ENCODE measurements around the gene EDN1.
"Not testable (repeated sequence)": the region's sequence is repeated elsewhere in the genome, so short reads cannot be mapped to it uniquely, and the experiment has no call there.

Gene EDN1

GRCh38 chr6:12294851-12295536, 4.8 kb downstream of the EDN1 start:
- DNase-seq (ENCODE audit: low spot score) = no peak

- no peak for DNase-seq (ENCODE audit: low spot score)
Observed at GRCh38 chr6:12295558-12296254, 5.5 kb downstream of the EDN1 start.

DNA sequence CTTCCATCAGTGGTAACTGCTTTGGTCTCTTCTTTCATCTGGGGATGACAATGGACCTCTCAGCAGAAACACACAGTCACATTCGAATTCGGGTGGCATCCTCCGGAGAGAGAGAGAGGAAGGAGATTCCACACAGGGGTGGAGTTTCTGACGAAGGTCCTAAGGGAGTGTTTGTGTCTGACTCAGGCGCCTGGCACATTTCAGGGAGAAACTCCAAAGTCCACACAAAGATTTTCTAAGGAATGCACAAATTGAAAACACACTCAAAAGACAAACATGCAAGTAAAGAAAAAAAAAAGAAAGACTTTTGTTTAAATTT, 6.1 kb downstream of the EDN1 start:
- DNase-seq (ENCODE audit: low spot score) = peak; percentile 78

DNA sequence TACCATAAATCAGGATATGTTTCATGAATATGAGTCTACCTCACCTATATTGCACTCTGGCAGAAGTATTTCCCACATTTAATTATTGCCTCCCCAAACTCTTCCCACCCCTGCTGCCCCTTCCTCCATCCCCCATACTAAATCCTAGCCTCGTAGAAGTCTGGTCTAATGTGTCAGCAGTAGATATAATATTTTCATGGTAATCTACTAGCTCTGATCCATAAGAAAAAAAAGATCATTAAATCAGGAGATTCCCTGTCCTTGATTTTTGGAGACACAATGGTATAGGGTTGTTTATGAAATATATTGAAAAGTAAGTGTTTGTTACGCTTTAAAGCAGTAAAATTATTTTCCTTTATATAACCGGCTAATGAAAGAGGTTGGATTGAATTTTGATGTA, 6.4 kb downstream of the EDN1 start:
- no peak for DNase-seq (ENCODE audit: low spot score)

DNA sequence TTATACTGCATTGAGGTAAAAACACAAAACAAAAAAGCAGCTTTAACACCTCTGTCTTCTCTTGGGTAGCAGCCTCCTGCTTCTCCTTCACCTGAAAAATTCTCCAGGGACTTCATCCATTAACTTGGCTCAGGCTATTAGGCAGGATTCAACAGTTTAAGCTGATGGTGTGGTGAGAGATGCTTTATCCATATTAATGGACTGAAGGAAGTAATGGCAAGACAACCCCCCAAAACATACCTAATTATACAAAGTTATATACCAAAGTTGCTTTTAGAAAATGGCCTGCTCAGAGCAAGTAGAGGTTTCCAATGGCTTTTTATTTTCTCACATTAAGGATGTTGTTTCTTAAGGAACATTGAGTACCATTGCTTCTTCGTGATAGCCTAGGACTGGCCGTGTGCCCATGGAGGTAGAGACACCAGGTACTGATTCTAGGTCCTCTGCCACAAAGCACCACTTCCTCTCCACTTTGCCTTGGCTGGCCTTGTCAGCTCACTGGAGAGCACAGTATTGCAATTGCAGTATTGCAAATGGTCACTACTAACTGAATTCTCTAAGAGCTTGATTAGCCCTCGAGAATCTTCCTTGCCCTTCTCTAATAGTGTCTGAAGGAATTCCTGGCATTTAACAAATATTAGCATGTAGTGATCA, 7.3 kb downstream of the EDN1 start:
- DNase-seq (ENCODE audit: low spot score) = no peak

DNA sequence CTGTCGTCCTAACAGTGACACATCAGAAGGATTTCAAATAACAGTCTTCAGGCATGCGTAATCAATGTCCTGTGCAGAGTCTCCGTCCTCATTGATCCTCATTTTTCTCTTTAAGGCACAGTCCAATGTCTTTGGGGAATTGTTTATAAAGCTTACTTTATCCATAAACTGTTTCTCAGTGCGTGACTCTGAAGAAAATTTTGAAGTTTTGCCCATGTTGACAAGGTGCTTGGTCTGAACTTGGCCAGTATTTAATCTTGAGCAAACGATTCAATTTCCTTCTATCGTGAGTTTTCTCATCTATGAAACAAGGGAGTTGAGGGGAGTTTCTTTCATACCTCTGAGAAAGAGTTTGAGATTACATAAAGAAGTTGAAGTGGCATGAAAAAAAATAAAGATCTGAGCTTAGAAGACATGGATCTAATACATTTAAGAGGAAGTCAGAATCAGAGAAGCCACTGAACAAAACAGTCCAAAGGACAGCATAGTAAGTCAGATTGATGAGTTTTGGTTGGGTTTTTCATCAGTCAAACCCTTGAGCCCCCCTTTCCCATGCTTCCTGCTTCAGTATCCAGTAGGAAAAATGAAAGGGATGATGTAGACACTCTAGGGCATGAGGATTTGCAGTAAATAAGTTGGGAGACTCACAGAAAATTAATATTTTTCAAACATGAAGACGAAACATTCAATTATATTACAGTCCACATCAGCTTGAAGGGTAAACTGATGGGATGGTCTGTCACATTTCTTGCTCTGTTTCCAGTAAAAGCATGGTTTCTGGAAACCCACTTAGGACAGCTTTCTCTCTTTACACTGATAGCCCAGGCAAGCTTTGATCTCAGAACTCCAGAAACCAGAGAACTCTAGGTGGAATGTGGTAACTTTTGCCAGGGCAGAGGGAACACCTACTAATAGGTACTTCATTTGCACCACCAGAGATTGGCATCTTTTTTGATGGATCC, 8.1 kb downstream of the EDN1 start:
- DNase-seq (ENCODE audit: low spot score) = no peak

DNA sequence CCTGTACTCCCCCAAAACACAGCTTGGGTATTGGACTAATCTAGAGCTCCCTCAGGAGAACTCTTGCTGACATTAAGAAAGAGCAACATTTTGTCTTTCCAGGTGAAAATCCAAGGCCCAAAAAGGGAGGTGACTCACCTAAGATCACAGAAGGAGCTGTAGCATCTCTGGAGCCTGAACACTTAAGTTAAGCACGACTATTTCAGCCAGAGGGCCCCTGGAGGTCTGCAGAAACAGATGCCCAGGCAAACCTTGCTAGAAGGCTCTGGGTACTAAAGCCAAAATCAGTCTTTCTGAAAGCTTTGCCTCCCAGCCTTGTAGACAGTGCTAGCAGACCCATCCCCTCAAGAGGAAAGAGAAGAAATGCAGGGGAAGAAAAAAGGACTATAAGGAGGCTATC, 8.8 kb downstream of the EDN1 start:
- DNase-seq (ENCODE audit: low spot score) = no peak

GRCh38 chr6:12301018-12301417, 10.9 kb downstream of the EDN1 start:
- DNase-seq (ENCODE audit: low spot score) = no peak

GRCh38 chr6:12304487-12304886, 14.3 kb downstream of the EDN1 start:
- no peak for DNase-seq (ENCODE audit: low spot score)

DNA sequence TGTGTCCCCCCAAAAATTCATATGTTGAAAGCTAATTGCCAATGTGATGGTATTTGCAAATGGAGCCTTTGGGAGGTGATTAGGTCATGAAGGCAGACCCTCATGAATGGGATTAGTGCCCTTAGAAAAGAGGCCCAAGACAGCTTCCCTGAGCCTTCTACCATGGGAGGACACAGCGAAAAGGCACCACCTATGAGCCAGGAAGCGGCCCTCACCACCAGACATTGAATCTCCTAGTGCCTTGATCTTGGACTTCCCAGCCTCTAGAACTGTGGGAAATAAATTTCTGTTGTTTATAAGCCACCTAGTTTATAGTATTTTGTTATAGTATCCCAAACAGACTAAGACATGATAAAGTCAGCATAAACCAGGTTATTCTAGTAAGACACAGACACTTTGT, 18.9 kb downstream of the EDN1 start:
- DNase-seq (ENCODE audit: low spot score) = no peak

DNA sequence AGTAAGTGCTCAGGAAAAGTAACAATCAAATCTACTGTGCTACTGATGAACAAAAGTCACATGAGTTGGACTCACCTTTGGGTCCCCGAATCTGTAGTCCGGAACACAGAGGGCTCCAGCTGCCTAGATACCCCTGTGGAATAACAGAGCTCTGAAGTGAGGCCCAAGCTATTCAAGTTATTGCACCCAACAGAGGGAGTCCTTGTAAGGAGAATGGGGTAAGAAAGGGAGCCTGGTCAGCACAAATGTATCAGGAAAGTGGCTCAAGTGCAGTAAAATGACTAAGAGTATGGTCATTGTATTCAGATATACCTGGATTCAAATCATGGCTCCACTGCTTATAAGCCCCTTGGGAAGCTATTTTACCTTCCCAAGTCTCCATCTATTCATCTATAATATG, 20.9 kb downstream of the EDN1 start:
- no peak for DNase-seq (ENCODE audit: low spot score)

DNA sequence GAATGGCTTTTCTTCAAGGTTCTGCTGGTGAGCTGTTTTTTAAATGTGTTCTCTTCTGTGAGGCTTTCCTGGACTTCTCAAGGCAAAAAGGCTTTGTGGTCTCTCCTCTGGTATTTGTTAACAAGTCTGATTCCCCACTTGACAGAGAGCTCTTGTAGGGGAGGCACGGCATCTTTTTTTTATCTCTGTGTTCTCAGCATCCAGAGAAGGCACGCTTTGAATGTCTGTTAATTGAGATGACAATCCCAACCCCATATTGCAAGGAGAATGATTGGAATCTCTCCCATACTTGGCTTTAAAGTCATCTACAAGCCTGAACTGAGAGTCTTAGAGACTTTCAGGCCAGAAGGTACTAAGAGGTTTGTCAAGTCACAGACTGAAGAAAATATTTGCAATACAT, 22.6 kb downstream of the EDN1 start:
- no peak for DNase-seq (ENCODE audit: low spot score)

GRCh38 chr6:12313306-12313991, 23.3 kb downstream of the EDN1 start:
- DNase-seq (ENCODE audit: low spot score) = no peak

DNA sequence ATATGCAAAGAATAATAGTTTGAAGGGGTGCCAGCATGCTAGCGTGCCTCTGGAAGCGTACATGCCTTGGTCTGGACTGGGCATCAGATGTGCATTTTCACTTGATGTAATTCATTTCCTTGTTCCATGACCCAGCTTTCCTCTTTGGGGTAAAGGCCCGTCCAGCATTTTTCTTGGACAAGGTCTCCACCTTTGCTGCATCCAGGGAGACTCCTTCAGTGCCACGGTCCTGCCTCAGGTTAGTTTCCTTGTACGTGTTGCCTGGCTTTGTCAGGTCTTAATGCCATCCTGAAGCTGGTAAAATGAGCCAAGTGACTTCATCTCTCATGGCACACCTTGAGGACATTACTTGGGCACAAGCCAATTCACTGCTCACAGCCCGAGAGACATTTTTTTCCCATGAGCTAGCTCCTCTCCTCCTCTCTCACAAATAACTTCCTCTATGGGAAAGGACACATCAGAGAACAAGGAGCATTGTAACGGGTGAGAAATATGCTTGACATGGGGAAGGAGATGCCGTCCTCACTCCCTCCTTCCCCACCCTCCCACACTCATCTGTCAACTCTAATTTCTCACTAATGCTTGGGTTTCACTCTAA, 23.9 kb downstream of the EDN1 start:
- no peak for DNase-seq (ENCODE audit: low spot score)

DNA sequence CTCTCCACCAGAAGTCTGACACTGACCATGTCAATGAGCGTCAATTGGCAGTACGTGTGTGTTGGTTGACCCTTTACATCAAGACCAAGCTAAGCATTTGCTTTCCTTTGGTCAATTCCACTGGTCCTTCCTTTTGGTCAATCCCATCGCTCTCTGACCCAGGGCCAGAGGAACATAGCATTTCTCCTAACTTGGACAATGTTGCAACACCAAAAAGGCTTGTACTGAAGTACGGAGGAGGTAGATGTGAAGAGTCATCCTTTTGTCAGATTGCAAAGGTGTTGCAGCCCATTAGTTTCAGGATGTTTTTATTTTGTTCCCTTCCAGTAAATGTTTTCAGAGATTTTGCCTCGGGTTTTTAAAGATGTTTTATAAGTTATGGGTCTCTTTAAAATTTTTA, 24.6 kb downstream of the EDN1 start:
- DNase-seq (ENCODE audit: low spot score) = no peak

DNA sequence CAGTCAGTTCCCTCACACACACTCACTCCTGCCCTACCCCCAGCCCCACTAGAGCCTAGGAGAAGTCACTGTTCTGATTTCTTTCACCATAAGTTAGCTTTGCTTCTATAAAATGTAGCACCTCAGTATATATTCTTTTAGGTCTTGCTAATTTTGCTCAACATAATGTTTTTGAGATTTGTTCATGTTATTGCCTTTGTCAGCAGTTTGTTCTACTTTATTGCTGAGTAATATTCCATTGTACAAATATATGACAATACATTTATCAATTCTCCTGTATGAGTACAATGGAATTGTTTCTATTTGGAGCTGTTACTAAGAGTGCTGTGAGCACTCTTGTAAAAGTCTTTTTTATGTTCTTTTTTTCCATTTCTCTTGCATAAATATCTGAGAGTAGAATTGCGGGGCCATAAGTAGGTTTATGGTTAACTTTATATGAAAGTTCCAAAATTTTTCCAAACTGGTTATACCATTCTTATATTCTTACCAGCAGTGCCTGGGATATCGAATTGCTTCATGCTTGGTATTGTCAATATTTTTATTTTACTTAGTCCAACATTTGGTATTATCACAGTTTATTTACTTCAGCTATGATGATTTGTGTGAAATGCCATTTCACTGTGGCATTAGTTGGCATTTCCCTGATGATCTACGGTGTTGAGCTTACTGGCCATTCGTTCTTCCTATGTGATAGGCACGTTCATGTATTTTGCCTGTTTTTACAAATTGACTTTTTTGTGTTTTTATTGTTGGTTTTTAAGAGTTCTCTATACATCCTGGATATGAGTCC, 25.3 kb downstream of the EDN1 start:
- DNase-seq (ENCODE audit: low spot score) = no peak

GRCh38 chr6:12318749-12319148, 28.6 kb downstream of the EDN1 start:
- no peak for DNase-seq (ENCODE audit: low spot score)

GRCh38 chr6:12320074-12320473, 29.9 kb downstream of the EDN1 start:
- not testable (repeated sequence) for DNase-seq (ENCODE audit: low spot score)

GRCh38 chr6:12324099-12324498, 33.9 kb downstream of the EDN1 start:
- no peak for DNase-seq (ENCODE audit: low spot score)

GRCh38 chr6:12324748-12325147, 34.6 kb downstream of the EDN1 start:
- DNase-seq (ENCODE audit: low spot score) = no peak

GRCh38 chr6:12325872-12326271, 35.7 kb downstream of the EDN1 start:
- no peak for DNase-seq (ENCODE audit: low spot score)

Data from AG08396 (cell line).